Gastrocnemius medialis (tissue), 4 donors: ENCODE measurements around the gene PRPF19. TPM values are rescaled to one million over a fixed set of nuclear protein-coding genes. Genes with fewer than 3 reads are reported as not detected.
"Not testable (repeated sequence)": the region's sequence is repeated elsewhere in the genome, so short reads cannot be mapped to it uniquely, and the experiment has no call there.

Experiments used
- ATAC-seq, 2 donors: fragments of 150-250 bp; one replicate each; pipeline ENCODE4 v1.9.1; 2016
- DNase-seq, 2 donors: peaks; one replicate each; pipeline ENCODE4 v3.0.0-alpha.2; 2019
- H3K27ac ChIP-seq, 4 donors: fragments of 200-600 bp; sonication (generic); 1 replicate in 1 of 4; 2 replicates in 3 of 4; pipeline ENCODE4 v1.5.1; 2016 to 2018; ENCODE audit warnings: mild to moderate bottlenecking in 2 of 4, moderate library complexity in 1 of 4
- H3K27me3 ChIP-seq, 3 donors: fragments of 200-600 bp; sonication (generic) in 2 of 3; 1 replicate in 1 of 3; 2 replicates in 2 of 3; pipeline versions ENCODE4 v1.5.1 to v1.6.0; 2016 to 2019; ENCODE audit warnings: mild to moderate bottlenecking in 1 of 3, moderate library complexity in 1 of 3
- H3K36me3 ChIP-seq, 2 donors: fragments of 200-600 bp; sonication (generic) in 1 of 2; one replicate each; pipeline ENCODE4 v1.5.1; 2017 to 2018
- H3K4me1 ChIP-seq, 2 donors: fragments of 200-600 bp; sonication (generic) in 1 of 2; one replicate each; pipeline ENCODE4 v1.5.1; 2016 to 2017; ENCODE audit warnings: mild to moderate bottlenecking in 2 of 2
- H3K4me3 ChIP-seq, 4 donors: fragments of 200-600 bp; sonication (generic) in 3 of 4; 1 replicate in 1 of 4; 2 replicates in 3 of 4; pipeline ENCODE4 v1.5.1; 2016 to 2019; ENCODE audit warnings: mild to moderate bottlenecking in 2 of 4
- H3K9me3 ChIP-seq, 3 donors: fragments of 200-600 bp; sonication (generic) in 2 of 3; 1 replicate in 1 of 3; 2 replicates in 2 of 3; pipeline ENCODE4 v1.5.1; 2016 to 2019
- POLR2A ChIP-seq, 2 donors: fragments of 450-650 bp; IDR thresholded peaks; one replicate each; pipeline ENCODE4 v1.6.1; 2017; ENCODE audit warnings: antibody characterized with exemption in 2 of 2, mild to moderate bottlenecking in 2 of 2, moderate library complexity in 2 of 2
- in situ Hi-C, 4 donors: fragments of 200-750 bp; cut with MboI; loops; one replicate each; pipeline versions ENCODE4 v1.15.0 to v1.8.0; 2017; ENCODE audit warnings: low sequenced_read_pairs in 4 of 4
- intact Hi-C: fragments of 100-400 bp; cut with DNase I; formaldehyde crosslinking; loops from one replicate; pipeline ENCODE4 v1.15.1; 2023; ENCODE audit warnings: low total_unique reads
- total RNA-seq, 4 donors: library from RNA; depleted of rRNA; stranded (reverse); fragments of >200 nt; gene quantifications; one replicate each; pipeline versions ENCODE4 v1.1.0 to v1.2.3, GENCODE V29; 2016
- TF ChIP-seq, protein P1 (sequence below), 5 experiments: fragments of 450-650 bp in 3 of 5; fragments of 200-600 bp in 2 of 5; sonication (generic) in 2 of 5; IDR thresholded peaks in 4 of 5; conservative IDR thresholded peaks in 1 of 5; 1 replicate in 4 of 5; 2 replicates in 1 of 5; pipeline ENCODE4 v1.5.1; 2016 to 2019; ENCODE audit warnings: antibody characterized with exemption in 5 of 5, mild to moderate bottlenecking in 3 of 5, moderate library complexity in 3 of 5

The PRPF19 gene
- total RNA-seq, 4 donors from 2014 or later = 55.5 to 75.6 (median 71.9) TPM

DNA sequence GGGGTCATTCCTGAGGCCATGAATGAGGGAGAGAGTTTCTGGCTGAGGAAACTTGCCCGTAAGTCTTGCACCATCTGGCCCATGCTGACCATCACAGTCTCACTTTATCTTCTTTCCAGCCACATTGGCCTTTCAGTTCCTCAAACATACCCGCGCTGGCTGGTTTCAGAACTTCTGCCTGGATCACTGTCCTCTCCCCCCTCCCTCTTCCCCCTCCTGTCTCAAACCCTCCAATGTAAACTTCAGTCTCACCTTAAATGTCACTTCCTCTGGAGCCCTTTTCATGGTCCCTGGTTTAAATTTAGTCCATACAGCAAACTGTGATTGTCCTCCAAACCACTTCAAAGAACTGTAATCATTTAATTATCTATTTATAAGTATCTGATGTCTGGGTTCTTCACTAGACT lies 3.9 kb upstream of the PRPF19 start:
- Histone ChIP-seq H3K4me3 (no peak overlapping the region), H3K27ac (no peak overlapping the region), H3K27me3 (no peaks in the 10 kb centered on the region), H3K4me1 (peaks cover 24 to 31% of the 10 kb centered on the region in 2 donors), H3K36me3 (no peaks in the 10 kb centered on the region), H3K9me3 (no peaks in the 10 kb centered on the region)
- DNase-seq = no peak
- ATAC-seq = no peak
- no peak for TF ChIP-seq POLR2A (IDR thresholded peaks at IDR 0.05)
- TF ChIP-seq, protein P1, sequence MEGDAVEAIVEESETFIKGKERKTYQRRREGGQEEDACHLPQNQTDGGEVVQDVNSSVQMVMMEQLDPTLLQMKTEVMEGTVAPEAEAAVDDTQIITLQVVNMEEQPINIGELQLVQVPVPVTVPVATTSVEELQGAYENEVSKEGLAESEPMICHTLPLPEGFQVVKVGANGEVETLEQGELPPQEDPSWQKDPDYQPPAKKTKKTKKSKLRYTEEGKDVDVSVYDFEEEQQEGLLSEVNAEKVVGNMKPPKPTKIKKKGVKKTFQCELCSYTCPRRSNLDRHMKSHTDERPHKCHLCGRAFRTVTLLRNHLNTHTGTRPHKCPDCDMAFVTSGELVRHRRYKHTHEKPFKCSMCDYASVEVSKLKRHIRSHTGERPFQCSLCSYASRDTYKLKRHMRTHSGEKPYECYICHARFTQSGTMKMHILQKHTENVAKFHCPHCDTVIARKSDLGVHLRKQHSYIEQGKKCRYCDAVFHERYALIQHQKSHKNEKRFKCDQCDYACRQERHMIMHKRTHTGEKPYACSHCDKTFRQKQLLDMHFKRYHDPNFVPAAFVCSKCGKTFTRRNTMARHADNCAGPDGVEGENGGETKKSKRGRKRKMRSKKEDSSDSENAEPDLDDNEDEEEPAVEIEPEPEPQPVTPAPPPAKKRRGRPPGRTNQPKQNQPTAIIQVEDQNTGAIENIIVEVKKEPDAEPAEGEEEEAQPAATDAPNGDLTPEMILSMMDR (IDR thresholded peaks at IDR 0.05 in 4 of 5, conservative IDR thresholded peaks at IDR 0.05 in 1 of 5) = no peak
- intact Hi-C loops = no loop called here
- in situ Hi-C loops = loop anchor here in 1 of 4 donors (25.0 kb wide), 1 partner anchor 252 kb away; the partner anchor contains the start of gene VPS37C

DNA sequence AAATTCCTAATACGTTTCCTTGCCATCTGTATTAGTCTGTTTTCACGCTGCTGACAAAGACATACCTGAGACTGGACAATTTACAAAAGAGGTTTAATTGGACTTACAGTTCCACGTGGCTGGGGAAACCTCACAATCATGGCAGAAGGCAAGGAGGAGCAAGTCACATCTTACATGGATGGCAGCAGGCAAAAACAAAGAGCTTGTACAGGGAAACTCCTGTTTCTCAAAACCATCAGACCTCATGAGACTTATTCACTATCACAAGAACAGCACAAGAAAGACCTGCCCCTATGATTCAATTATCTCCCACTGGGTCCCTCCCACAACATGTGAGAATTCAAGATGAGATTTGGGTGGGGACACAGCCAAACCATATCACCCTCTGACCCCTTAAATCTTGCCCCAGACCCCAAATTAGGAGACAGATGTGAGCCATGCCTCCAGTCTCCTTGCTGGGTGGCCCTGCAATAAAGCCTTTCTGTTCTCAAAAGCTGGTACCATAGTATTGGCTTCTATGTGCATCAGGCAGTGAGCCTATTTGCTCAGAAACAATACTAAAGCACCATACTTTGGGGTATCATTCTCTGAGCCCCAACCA lies 3.4 kb upstream of the PRPF19 start:
- DNase-seq, ATAC-seq, H3K9me3 ChIP-seq, intact Hi-C loops, H3K27ac ChIP-seq, H3K27me3 ChIP-seq, H3K4me3 ChIP-seq, H3K36me3 ChIP-seq: not testable (repeated sequence)
- in situ Hi-C loops = loop anchor here in 1 of 4 donors (25.0 kb wide), 1 partner anchor 253 kb away; the partner anchor contains the start of gene VPS37C
- peaks cover 24 to 32% of the 10 kb centered on the region in 2 donors for H3K4me1 ChIP-seq

DNA sequence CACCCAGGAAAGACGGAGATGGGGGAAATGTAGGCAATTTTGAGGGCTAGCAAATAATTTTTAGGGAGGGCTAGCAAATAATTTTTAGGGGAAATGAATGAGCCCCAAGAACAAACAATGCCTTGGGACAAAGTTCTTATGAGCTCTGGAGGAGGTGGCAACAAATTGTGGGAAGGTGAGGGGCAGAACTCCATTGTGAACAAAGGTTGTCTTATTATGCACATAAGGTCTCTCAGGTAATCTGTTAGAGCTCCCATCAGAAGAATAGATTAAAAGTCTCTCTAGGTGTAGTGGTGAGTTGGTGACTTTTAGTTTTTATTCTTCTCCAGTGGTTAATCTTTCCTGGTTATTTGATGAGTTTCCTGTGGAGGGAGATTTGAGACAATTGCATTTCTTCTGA lies 2.4 kb upstream of the PRPF19 start:
- Histone ChIP-seq H3K36me3 (no peaks in the 10 kb centered on the region), H3K27me3 (no peaks in the 10 kb centered on the region), H3K27ac (no peak overlapping the region), H3K4me1 (peaks cover 32 to 37% of the 10 kb centered on the region in 2 donors), H3K4me3 (no peak overlapping the region), H3K9me3 (no peaks in the 10 kb centered on the region)
- ATAC-seq (no peak), DNase-seq (no peak)
- in situ Hi-C loops (loop anchor here in 1 of 4 donors (25.0 kb wide), 1 partner anchor 253 kb away; the partner anchor contains the start of gene VPS37C), intact Hi-C loops (no loop called here)
- TF ChIP-seq, protein P1 (IDR thresholded peaks at IDR 0.05 in 4 of 5, conservative IDR thresholded peaks at IDR 0.05 in 1 of 5) = no peak
- no peak for TF ChIP-seq POLR2A (IDR thresholded peaks at IDR 0.05)

DNA sequence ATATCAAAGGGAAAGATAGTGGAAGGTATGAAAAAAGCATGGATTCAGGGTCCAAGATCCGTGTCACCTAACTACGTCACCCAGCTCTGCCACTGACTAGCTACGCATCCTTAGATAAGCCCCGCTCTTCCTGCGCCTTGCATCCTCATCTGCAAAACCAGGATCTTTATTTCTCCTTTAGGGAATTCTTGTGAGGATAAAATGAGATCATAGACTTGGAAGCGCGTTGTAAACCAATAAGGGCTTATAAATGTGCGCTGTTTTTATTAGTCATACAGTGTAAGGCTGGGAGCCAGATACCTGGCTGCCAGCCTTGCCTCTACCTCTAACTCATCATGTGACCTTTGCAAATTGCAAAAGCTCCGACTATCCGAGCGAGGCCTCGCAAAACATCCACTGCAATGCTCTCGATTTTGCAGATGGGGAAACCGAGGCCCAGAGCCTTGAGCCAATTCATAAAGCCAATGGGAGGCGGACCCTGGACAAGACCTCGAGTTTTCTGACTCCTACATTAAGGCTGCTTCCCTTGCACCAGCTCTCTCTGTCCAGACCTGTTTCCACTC lies 753 bp downstream of the PRPF19 start:
- in situ Hi-C loops = loop anchor here in 1 of 4 donors (25.0 kb wide), 1 partner anchor 257 kb away; the partner anchor contains the start of gene VPS37C
- H3K36me3 ChIP-seq = peaks cover 0 to 27% of the 10 kb centered on the region in 2 donors
- TF ChIP-seq, protein P1 (IDR thresholded peaks at IDR 0.05 in 4 of 5, conservative IDR thresholded peaks at IDR 0.05 in 1 of 5) = no peak
- TF ChIP-seq POLR2A (IDR thresholded peaks at IDR 0.05) = no peak
- ATAC-seq (peak; percentile 28 to 49), DNase-seq (no peak)
- peak overlapping the region; percentile 78 to 100 (median 94) for H3K4me3 ChIP-seq
- H3K27ac ChIP-seq = peak overlapping the region; percentile 90 to 100 (median 98)
- intact Hi-C loops = loop anchor here (1.0 kb wide), 2 partner anchors 63 to 256 kb away; partner anchors contain the start of genes CCDC86 and VPS37C
- no peaks in the 10 kb centered on the region for H3K9me3 ChIP-seq
- peaks cover 24 to 27% of the 10 kb centered on the region in 2 donors for H3K4me1 ChIP-seq
- no peaks in the 10 kb centered on the region for H3K27me3 ChIP-seq

DNA sequence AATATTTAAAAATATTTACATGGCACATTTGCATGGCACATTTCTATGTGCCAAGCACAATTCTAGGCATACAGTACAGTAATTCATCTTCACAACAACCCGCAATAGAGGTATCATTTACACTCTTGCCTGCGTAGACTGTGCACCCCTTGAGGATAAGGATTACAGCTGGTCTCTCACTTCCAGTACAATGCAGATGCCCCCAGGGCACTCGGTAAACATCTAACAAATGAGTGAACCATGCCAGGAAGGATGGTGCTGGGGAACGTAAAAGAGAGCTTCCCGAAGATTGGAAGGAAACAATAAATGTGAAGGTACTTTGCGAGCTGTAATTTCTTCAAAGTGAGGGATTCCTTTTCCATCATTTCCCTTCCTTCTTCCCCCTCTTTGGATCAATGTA lies 1.3 kb downstream of the PRPF19 start:
- no peaks in the 10 kb centered on the region for H3K9me3 ChIP-seq
- intact Hi-C loops = no loop called here
- H3K27ac ChIP-seq = peak overlapping the region; percentile 90 to 100 (median 98)
- H3K4me3 ChIP-seq = peak overlapping the region; percentile 78 to 100 (median 94)
- in situ Hi-C loops = loop anchor here in 1 of 4 donors (25.0 kb wide), 1 partner anchor 257 kb away; the partner anchor contains the start of gene VPS37C
- TF ChIP-seq, protein P1 (IDR thresholded peaks at IDR 0.05 in 4 of 5, conservative IDR thresholded peaks at IDR 0.05 in 1 of 5) = no peak
- H3K36me3 ChIP-seq = peaks cover 0 to 33% of the 10 kb centered on the region in 2 donors
- DNase-seq (no peak), ATAC-seq (no peak)
- H3K4me1 ChIP-seq = peaks cover 24 to 28% of the 10 kb centered on the region in 2 donors
- H3K27me3 ChIP-seq = no peaks in the 10 kb centered on the region
